Measurements from ENCODE around the gene PCGF6.
"Not testable (repeated sequence)": the region's sequence is repeated elsewhere in the genome, so short reads cannot be mapped to it uniquely, and the experiment has no call there.

DNA sequence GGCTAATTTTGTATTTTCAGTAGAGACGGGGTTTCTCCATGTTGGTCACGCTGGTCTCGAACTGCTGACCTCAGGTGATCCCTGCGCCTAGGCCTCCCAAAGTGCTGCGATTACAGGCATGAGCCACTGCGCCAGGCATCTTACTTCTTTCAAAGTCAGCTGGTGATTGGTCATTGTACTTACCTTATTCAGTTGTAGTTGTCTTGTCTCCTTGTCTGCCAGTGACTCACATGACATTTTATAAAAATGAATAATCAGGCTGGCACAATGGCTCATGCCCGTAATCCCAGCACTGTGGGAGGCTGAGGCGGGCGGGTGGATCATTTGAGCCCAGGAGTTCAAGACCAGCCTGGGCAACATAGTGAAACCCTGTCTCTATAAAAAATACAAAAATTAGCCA, 9.9 kb upstream of the PCGF6 start:
- TF ChIP-seq, protein P1, sequence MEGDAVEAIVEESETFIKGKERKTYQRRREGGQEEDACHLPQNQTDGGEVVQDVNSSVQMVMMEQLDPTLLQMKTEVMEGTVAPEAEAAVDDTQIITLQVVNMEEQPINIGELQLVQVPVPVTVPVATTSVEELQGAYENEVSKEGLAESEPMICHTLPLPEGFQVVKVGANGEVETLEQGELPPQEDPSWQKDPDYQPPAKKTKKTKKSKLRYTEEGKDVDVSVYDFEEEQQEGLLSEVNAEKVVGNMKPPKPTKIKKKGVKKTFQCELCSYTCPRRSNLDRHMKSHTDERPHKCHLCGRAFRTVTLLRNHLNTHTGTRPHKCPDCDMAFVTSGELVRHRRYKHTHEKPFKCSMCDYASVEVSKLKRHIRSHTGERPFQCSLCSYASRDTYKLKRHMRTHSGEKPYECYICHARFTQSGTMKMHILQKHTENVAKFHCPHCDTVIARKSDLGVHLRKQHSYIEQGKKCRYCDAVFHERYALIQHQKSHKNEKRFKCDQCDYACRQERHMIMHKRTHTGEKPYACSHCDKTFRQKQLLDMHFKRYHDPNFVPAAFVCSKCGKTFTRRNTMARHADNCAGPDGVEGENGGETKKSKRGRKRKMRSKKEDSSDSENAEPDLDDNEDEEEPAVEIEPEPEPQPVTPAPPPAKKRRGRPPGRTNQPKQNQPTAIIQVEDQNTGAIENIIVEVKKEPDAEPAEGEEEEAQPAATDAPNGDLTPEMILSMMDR (optimal IDR thresholded peaks at IDR 0.05 in 1 of 3, IDR thresholded peaks at IDR 0.05 in 1 of 3, conservative IDR thresholded peaks at IDR 0.05 in 1 of 3; ENCODE audit: extremely low read depth in 1 of 3, insufficient read depth in 2 of 3, low read length in 3 of 3): not testable (repeated sequence)
- TF ChIP-seq EZH2 (IDR thresholded peaks at IDR 0.05; ENCODE audit: low read length): not testable (repeated sequence)

Data from keratinocyte (primary cell).